Uterus (tissue), 4 donors: Measurements from ENCODE around the gene TOR1AIP2. TPM values are rescaled to one million over a fixed set of nuclear protein-coding genes. Genes with fewer than 3 reads are reported as not detected.
A peak's percentile ranks its signal among the peaks of the same experiment; 100 is the strongest.

Experiments used
- DNase-seq, 2 donors: peaks; one replicate each; pipeline ENCODE4 v3.0.0-alpha.2; 2019 to 2020
- H3K27ac ChIP-seq, 2 donors: fragments of 200-600 bp; sonication (generic); 1 replicate in 1 of 2; 2 replicates in 1 of 2; pipeline ENCODE4 v1.5.1; 2016 to 2018
- H3K27me3 ChIP-seq, 2 donors: fragments of 200-600 bp; sonication (generic); one replicate each; pipeline ENCODE4 v1.5.1; 2018 to 2019; ENCODE audit warnings: control low read depth in 1 of 2
- H3K36me3 ChIP-seq, 2 donors: fragments of 200-600 bp; sonication (generic); one replicate each; pipeline ENCODE4 v1.5.1; 2019; ENCODE audit warnings: control low read depth in 1 of 2
- H3K4me1 ChIP-seq, 2 donors: fragments of 200-600 bp; sonication (generic); one replicate each; pipeline ENCODE4 v1.5.1; 2018 to 2019; ENCODE audit warnings: control low read depth in 1 of 2
- H3K4me3 ChIP-seq, 2 donors: fragments of 200-600 bp; sonication (generic); 1 replicate in 1 of 2; 2 replicates in 1 of 2; pipeline ENCODE4 v1.5.1; 2018 to 2019; ENCODE audit warnings: mild to moderate bottlenecking in 1 of 2
- H3K9me3 ChIP-seq, 2 donors: fragments of 200-600 bp; sonication (generic); one replicate each; pipeline ENCODE4 v1.5.1; 2019; ENCODE audit warnings: control low read depth in 1 of 2
- CTCF ChIP-seq, 4 experiments: fragments of 200-600 bp in 2 of 4; fragments of 450-650 bp in 2 of 4; sonication (generic) in 2 of 4; IDR thresholded peaks; one replicate each; pipeline ENCODE4 v1.5.1; 2016 to 2019; ENCODE audit warnings: antibody characterized with exemption in 4 of 4, mild to moderate bottlenecking in 2 of 4, moderate library complexity in 1 of 4
- POLR2A ChIP-seq, 2 donors: fragments of 450-650 bp; IDR thresholded peaks; one replicate each; pipeline ENCODE4 v1.6.1; 2016; ENCODE audit warnings: antibody characterized with exemption in 2 of 2, mild to moderate bottlenecking in 1 of 2, moderate library complexity in 1 of 2
- intact Hi-C: fragments of 100-400 bp; cut with DNase I; formaldehyde crosslinking; loops from one replicate; pipeline ENCODE4 v1.15.1; 2023; ENCODE audit warnings: low total_unique reads
- total RNA-seq, 4 donors: library from RNA; depleted of rRNA in 3 of 4; stranded (reverse); fragments of >200 nt in 3 of 4; gene quantifications; one replicate each; pipeline versions ENCODE4 v1.1.0 to v1.2.4, GENCODE V29; 2014 to 2023
- donor health status: DM: yes; HTN: yes; CAD: no.

TOR1AIP2 gene
- total RNA-seq, 4 donors from 2014 or later = 32.1 to 94.4 (median 58.8) TPM

GRCh38 chr1:179875596-179876299 lies 1.9 kb downstream of the TOR1AIP2 start:
- Histone ChIP-seq H3K9me3 (no peaks in the 10 kb centered on the region), H3K36me3 (no peaks in the 10 kb centered on the region), H3K4me3 (peak overlapping the region in 1 of 2 donors; percentile 81), H3K27ac (peak overlapping the region in 1 of 2 donors; percentile 10), H3K27me3 (no peaks in the 10 kb centered on the region), H3K4me1 (peaks cover 0 to 3% of the 10 kb centered on the region in 2 donors)
- TF ChIP-seq CTCF (IDR thresholded peaks at IDR 0.05) (no peak), POLR2A (IDR thresholded peaks at IDR 0.05) (no peak)
- no peak for DNase-seq
- intact Hi-C loops = no loop called here

DNA sequence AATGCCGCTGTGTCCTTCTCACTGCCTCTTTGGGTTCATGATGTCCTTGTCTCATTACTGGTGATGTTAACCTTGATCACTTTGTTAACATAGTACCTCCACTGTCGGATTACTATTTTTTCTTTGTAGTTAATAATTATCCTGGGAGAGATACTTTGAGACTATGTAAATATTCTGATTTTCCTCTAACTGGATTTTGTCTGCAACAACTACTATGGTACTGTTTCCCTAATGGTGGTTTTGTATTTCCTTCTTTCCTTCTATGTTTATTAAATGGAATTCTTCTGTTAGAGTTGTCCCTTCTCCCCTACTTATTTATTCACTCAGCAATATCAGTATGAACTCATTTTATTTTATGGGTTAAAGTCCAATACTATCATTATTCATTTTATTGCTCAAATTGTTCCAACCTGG lies 4.2 kb downstream of the TOR1AIP2 start:
- Histone ChIP-seq H3K27me3 (no peaks in the 10 kb centered on the region), H3K4me3 (no peak overlapping the region), H3K4me1 (no peaks in the 10 kb centered on the region), H3K36me3 (no peaks in the 10 kb centered on the region), H3K9me3 (no peaks in the 10 kb centered on the region), H3K27ac (no peak overlapping the region)
- no peak for TF ChIP-seq POLR2A (IDR thresholded peaks at IDR 0.05)
- no peak for TF ChIP-seq CTCF (IDR thresholded peaks at IDR 0.05)
- DNase-seq = no peak
- intact Hi-C loops = no loop called here

GRCh38 chr1:179872558-179872957 lies 5.0 kb downstream of the TOR1AIP2 start:
- Histone ChIP-seq H3K9me3 (no peaks in the 10 kb centered on the region), H3K27ac (no peak overlapping the region), H3K27me3 (no peaks in the 10 kb centered on the region), H3K4me3 (no peak overlapping the region), H3K4me1 (no peaks in the 10 kb centered on the region), H3K36me3 (no peaks in the 10 kb centered on the region)
- TF ChIP-seq CTCF (IDR thresholded peaks at IDR 0.05) (no peak), POLR2A (IDR thresholded peaks at IDR 0.05) (no peak)
- no peak for DNase-seq
- intact Hi-C loops = no loop called here

DNA sequence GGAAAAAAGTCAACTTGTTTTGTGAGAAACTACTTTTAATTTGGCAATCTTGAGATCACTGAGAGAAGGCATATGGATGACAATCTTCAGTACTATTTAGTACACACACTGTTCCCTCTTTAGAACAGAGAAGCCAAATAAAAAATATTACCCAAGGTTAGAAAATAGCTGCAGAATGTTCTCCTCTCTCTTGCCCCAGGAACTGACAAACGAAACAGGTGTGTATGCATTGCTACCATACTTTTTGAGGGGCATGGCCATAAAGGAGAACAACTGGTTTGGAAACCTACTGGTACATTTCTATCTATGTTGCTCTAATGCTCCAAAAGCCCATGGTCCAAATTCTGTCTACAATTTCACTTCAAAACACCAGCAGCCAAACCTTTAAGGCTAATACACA lies 5.7 kb downstream of the TOR1AIP2 start:
- H3K27ac ChIP-seq = no peak overlapping the region
- TF ChIP-seq POLR2A (IDR thresholded peaks at IDR 0.05) (no peak), CTCF (IDR thresholded peaks at IDR 0.05) (no peak)
- DNase-seq = no peak
- no peaks in the 10 kb centered on the region for H3K9me3 ChIP-seq
- no peaks in the 10 kb centered on the region for H3K36me3 ChIP-seq
- intact Hi-C loops = no loop called here
- H3K27me3 ChIP-seq = no peaks in the 10 kb centered on the region
- H3K4me3 ChIP-seq = no peak overlapping the region
- no peaks in the 10 kb centered on the region for H3K4me1 ChIP-seq

DNA sequence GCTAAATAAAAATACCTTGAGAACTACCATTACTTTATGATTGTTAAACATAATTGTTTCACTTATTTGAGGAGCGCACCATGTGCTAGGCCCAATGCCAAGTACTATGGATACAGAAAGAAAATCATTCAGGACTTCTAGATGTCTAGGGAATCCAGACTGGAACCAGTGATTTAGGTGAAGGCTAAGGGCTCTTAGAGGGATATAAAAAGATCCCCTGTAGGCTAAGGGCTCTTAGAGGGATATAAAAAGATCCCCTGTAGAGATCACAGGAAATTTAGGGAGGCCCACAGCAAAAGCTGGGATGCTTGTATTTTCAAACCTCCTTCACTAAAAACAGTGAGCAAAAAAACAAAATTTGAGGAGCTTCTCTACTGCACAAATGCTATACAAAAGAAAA lies 6.7 kb downstream of the TOR1AIP2 start:
- DNase-seq = no peak
- Histone ChIP-seq H3K4me1 (no peaks in the 10 kb centered on the region), H3K36me3 (no peaks in the 10 kb centered on the region), H3K27me3 (no peaks in the 10 kb centered on the region), H3K4me3 (no peak overlapping the region), H3K27ac (no peak overlapping the region), H3K9me3 (no peaks in the 10 kb centered on the region)
- TF ChIP-seq POLR2A (IDR thresholded peaks at IDR 0.05) = no peak
- TF ChIP-seq CTCF (IDR thresholded peaks at IDR 0.05) = no peak
- intact Hi-C loops = no loop called here
